Measurements from ENCODE around the gene PAQR5. TPM values are rescaled to one million over a fixed set of nuclear protein-coding genes. Genes with fewer than 3 reads are reported as not detected.
"Not testable (repeated sequence)": the region's sequence is repeated elsewhere in the genome, so short reads cannot be mapped to it uniquely, and the experiment has no call there.

Gene PAQR5
- total RNA-seq, 2 donors from 2014 or later, result 36.3 to 71.1 TPM

DNA sequence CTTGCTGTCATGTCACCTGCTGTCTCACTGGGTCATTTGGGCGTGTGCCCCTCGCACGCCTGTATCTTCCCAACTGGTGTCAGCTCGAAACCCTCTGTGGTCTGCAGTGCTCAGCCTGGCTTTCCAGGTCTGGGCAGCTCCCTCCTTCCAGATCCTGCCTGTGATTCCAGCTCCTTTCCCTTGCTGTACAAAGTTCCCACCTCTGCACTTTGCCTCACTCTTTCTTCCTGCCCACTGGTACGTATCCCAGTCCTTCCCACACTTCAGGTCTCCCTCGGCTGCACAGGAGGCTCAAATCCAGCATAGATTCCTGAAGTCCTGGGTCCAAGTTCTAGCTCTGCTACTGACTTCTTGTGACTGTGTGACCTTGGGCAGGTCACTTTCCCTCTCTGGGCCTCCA lies 2.1 kb upstream of the PAQR5 start:
- Histone ChIP-seq H3K9me3 (no peaks in the 10 kb centered on the region), H3K36me3 (no peaks in the 10 kb centered on the region), H3K9ac (ENCODE audit: low read depth in 2 of 2, low read length in 2 of 2) (no peak overlapping the region), H3K27ac (no peak overlapping the region), H3K4me3 (no peak overlapping the region), H3K4me1 (no peaks in the 10 kb centered on the region), H3K27me3 (no peaks in the 10 kb centered on the region)
- intact Hi-C loops (cut with DNase I), result no loop called here
- no peak for DNase-seq
- TF ChIP-seq CTCF (IDR thresholded peaks at IDR 0.05), result no peak

DNA sequence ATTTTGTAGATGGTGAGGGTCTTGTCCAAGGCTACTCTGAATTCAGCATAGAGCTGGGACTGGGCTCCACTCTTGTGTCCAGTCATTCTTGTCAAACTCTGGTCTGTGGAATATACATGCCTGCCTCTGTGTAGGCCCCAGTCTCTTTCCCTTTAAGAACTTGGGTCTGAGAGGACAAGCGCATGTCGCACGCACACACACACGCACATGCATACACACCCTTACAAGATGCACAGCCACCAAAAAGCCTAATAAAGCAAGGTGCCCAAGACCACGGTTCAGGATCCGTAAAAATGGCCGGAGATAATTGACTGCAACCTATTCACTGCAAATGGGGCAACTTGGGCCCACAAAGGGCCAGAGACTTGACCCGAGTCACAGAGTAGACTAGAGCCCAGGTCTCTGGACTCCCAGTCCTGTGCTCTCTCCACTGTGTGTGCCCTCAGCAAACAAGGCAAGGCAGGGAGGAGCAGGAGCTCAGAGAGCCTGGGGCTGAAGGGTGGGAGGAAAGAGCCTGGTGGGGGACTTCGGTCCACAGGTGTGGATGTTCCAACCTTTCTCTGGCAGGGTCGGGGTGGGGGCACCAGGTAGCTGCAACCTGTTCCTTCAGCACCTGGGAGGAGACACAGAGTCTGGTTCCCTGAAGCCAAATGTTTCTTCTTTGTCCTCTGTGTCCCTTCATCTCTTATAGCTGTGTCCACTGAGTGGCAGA lies 914 bp upstream of the PAQR5 start:
- DNase-seq, result no peak
- H3K27me3 ChIP-seq, result no peaks in the 10 kb centered on the region
- peak overlapping the region in 1 of 2 donors; percentile 79 for H3K9ac ChIP-seq (ENCODE audit: low read depth in 2 of 2, low read length in 2 of 2)
- intact Hi-C loops (cut with DNase I), result no loop called here
- no peak for TF ChIP-seq CTCF (IDR thresholded peaks at IDR 0.05)
- H3K9me3 ChIP-seq, result no peaks in the 10 kb centered on the region
- no peak overlapping the region for H3K27ac ChIP-seq
- no peaks in the 10 kb centered on the region for H3K36me3 ChIP-seq
- no peak overlapping the region for H3K4me3 ChIP-seq
- H3K4me1 ChIP-seq, result no peaks in the 10 kb centered on the region

DNA sequence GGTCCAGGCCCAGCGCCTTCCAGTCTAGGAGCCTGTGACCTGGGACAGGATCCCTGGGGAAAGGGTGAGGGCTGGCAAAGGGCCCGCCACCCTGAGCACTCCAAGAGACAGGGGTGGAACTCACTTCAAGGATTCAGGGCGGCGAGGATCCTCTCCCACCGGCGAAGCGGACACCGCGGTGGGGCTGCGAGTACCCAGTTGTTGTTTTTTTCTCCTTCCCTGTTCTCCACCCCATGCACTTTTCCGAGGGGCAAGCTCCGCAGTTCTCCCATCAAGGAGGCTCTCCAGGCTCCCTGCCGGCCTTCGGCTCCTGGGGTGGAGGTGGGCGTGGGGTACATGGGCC lies 387 bp upstream of the PAQR5 start:
- no peak for TF ChIP-seq CTCF (IDR thresholded peaks at IDR 0.05)
- Histone ChIP-seq H3K27ac (no peak overlapping the region), H3K4me1 (no peaks in the 10 kb centered on the region), H3K9ac (ENCODE audit: low read depth in 2 of 2, low read length in 2 of 2) (peak overlapping the region in 1 of 2 donors; percentile 79), H3K27me3 (no peaks in the 10 kb centered on the region), H3K4me3 (peak overlapping the region; percentile 72), H3K9me3 (no peaks in the 10 kb centered on the region), H3K36me3 (no peaks in the 10 kb centered on the region)
- DNase-seq, result peak; percentile 23
- intact Hi-C loops (cut with DNase I), result no loop called here

DNA sequence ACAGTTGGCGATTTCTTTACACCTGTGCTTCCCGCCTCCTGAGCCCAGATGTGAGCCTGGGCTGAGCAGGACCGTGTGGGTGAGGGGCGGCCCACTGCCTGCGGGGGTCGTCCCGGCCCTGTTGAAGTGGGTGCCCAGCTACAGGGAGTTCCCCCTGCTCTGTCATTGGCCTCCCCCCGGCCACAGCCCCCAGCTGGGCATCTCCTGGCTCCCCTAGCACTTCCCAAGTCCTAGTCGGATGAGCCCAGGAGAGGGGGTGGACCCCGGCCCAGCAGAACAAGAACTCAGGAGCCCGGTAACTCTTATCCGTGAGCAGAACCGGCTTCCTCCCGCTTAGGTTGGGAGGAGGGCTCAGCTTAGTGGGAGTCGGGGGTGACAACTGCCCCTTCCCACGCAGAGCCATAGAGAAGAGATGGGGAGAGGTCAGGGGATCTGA lies 757 bp downstream of the PAQR5 start:
- H3K27me3 ChIP-seq, result no peaks in the 10 kb centered on the region
- no peak for TF ChIP-seq CTCF (IDR thresholded peaks at IDR 0.05)
- no peaks in the 10 kb centered on the region for H3K36me3 ChIP-seq
- H3K4me3 ChIP-seq, result peak overlapping the region; percentile 72
- intact Hi-C loops (cut with DNase I), result no loop called here
- H3K4me1 ChIP-seq, result no peaks in the 10 kb centered on the region
- no peak for DNase-seq
- H3K9me3 ChIP-seq, result no peaks in the 10 kb centered on the region
- H3K9ac ChIP-seq (ENCODE audit: low read depth in 2 of 2, low read length in 2 of 2), result peak overlapping the region; percentile 79
- peak overlapping the region; percentile 17 for H3K27ac ChIP-seq

DNA sequence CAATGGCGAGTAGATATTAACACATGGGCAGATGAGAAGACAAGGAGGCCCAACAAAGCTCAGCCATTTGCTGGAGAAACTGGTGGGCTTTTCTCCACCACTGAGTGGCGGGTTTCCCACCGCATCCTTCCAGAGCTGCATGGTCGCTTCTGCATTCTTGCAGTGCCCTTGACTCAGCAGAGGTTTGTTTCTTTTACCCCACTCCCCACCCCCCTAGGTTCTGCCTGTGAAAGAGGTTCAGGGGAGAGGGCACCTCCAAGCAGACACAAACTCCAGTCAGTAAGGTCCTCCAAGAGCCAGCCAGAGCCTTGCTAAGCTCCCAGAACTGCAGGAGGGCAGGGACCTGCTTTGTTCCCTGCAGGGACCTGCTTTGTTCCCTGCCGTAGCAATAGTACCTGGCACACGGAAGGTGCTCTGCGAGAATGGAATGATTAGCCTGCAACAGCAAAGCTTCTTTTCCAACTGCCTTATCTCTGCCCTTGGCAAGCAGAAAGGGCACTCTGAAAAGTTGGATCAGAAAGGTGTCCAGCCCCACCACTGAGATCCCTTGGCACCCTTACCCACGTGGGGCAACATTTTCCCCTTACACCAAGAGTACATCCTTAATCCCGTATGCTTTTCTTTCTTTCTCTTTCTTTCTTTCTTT lies 1.4 kb downstream of the PAQR5 start:
- peak; percentile 51 for DNase-seq

DNA sequence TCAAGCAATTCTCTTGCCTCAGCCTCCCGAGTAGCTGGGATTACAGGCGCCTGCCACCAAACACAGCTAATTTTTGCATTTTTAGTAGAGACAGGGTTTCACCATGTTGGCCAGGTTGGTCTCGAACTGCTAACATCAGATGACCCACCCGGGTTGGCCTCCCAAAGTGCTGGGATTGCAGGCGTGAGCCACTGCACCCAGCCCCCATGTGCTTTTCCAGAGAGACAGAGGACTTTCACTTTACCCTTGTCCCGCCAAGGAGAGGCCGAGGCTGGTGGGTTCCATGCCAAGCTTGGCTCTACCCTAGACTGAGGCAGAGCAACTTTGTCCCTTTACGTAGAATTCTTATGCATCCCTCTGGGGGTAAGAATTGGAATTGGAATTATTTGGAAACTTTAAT lies 2.4 kb downstream of the PAQR5 start:
- H3K27me3 ChIP-seq; intact Hi-C loops (cut with DNase I); H3K9ac ChIP-seq (ENCODE audit: low read depth in 2 of 2, low read length in 2 of 2): not testable (repeated sequence)

More for the DNA sequence above, 1.4 kb downstream of the PAQR5 start:
- Histone ChIP-seq H3K9me3 (no peaks in the 10 kb centered on the region), H3K36me3 (no peaks in the 10 kb centered on the region), H3K27me3 (no peaks in the 10 kb centered on the region), H3K4me1 (no peaks in the 10 kb centered on the region), H3K4me3 (peak overlapping the region; percentile 72), H3K27ac (no peak overlapping the region), H3K9ac (ENCODE audit: low read depth in 2 of 2, low read length in 2 of 2) (peak overlapping the region in 1 of 2 donors; percentile 79)
- no peak for TF ChIP-seq CTCF (IDR thresholded peaks at IDR 0.05)
- intact Hi-C loops (cut with DNase I), result no loop called here

DNA sequence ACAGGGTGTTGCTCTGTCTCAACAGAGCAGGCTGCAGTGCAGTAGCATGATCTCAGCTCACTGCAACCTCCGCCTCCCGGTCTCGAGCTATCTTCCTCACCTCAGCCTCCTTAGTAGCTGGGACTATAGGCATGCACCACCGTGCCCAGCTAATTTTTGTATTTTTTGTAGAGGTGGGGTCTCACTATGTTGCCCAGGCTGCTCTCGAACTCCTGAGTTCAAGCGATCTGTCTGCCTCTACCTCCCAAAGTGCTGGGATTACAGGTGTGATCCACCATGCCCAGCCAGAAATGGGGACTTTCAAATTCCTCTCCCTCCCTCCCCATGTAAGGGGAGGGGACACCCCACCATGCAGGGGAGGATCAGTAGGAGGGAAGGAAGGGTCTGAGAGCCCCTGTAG lies 3.4 kb downstream of the PAQR5 start:
- H3K4me1 ChIP-seq; H3K27me3 ChIP-seq; H3K36me3 ChIP-seq; H3K9me3 ChIP-seq; H3K9ac ChIP-seq (ENCODE audit: low read depth in 2 of 2, low read length in 2 of 2); H3K27ac ChIP-seq; DNase-seq; H3K4me3 ChIP-seq; intact Hi-C loops (cut with DNase I): not testable (repeated sequence)

More for the DNA sequence above, 2.4 kb downstream of the PAQR5 start:
- not testable (repeated sequence) for H3K4me3 ChIP-seq, H3K27ac ChIP-seq, H3K36me3 ChIP-seq, H3K4me1 ChIP-seq, H3K9me3 ChIP-seq, DNase-seq

All from colonic mucosa (tissue), 4 donors.